HG02610 (cell line): ENCODE data around the gene PIGL.
"Not testable (repeated sequence)": the region's sequence is repeated elsewhere in the genome, so short reads cannot be mapped to it uniquely, and the experiment has no call there.

Experiments
- ATAC-seq: cut with Tn5 transposase; IDR thresholded peaks from one replicate; pipeline ENCODE4 v1.9.1; 2021; ENCODE audit warnings: mild to moderate bottlenecking, moderate library complexity; ENCODE audit not compliant: unreplicated experiment

The PIGL gene

GRCh38 chr17:16273499-16273898 lies 56.5 kb downstream of the PIGL start:
- no peak for ATAC-seq

DNA sequence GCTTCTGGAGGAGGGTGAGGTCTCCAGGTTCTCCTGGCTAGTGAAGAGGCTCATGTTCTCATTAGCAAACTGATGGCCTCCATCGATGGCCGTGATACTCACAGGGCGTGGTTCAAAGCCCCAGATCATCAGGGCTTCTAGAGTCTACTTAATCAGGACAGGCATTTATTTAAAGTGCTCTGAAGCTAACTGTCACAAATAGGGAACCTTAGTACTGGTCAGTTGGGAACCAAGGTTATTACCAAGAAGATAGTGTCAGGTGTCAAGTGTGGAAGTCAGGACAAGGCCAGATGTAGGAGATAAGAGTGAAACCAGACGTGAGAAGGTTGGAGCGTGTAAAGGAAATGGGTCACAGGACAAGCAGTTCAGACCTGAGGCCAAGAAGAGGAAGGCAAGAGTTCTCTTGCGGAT lies 56.9 kb downstream of the PIGL start:
- ATAC-seq, result no peak

GRCh38 chr17:16275024-16275423 lies 58.0 kb downstream of the PIGL start:
- no peak for ATAC-seq

- ATAC-seq, result no peak
Observed at GRCh38 chr17:16277163-16277562, 60.2 kb downstream of the PIGL start.

DNA sequence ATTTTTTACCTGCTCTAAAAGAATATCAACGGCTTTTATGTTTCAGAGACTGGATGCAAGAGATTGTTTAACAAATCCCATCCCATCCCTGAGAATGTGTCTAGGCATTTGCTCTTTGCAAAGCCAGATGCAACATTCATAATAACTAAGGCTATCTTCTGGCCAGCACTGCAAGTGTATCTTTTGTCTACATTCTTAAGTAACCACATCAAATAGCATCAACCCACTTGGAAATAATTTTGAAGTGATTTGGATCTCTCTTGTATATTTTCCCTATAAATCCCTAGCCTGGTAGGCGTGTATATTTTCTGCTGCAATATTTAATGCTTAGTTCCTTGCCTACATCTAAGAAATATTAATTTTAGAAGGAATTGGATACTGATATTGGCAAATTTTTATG lies 64.3 kb downstream of the PIGL start:
- no peak for ATAC-seq

DNA sequence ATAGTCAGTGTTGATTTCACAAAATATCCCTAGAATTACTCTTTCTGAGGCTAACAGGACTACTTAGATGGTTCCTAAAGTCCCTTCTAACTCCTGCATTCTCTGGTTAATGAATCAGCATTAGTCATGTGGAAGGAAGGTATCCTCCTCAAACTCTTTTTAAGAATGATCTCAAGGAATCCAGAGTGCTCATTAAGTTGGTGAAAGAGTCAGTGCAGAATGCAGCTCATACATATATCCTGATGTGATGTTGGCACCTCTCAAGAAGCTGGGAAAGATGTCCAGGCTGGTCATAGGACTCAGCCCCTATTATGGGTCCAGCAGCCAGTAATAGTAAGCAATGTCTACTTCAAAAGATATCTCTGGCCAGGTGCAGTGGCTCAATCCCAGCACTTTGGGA lies 65.5 kb downstream of the PIGL start:
- no peak for ATAC-seq

DNA sequence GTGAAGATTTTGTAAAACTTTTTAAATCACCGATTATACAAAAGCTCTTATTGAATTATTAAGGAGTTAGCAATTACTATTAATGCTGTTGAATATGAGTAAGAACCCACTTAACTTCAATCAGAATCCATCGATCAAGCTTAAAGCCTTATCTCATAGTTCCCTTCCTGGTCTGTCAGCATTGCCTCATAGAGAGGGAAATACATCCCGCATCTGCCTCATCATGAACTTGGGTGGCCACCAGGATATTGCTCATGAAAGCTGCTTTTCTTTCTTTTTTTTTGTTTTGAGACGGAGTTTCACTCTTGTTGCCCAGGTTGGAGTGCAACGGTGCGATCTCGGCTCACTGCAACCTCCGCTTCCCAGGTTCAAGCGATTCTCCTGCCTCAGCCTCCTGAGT lies 66.7 kb downstream of the PIGL start:
- no peak for ATAC-seq

GRCh38 chr17:16285646-16286008 lies 68.6 kb downstream of the PIGL start:
- no peak for ATAC-seq

DNA sequence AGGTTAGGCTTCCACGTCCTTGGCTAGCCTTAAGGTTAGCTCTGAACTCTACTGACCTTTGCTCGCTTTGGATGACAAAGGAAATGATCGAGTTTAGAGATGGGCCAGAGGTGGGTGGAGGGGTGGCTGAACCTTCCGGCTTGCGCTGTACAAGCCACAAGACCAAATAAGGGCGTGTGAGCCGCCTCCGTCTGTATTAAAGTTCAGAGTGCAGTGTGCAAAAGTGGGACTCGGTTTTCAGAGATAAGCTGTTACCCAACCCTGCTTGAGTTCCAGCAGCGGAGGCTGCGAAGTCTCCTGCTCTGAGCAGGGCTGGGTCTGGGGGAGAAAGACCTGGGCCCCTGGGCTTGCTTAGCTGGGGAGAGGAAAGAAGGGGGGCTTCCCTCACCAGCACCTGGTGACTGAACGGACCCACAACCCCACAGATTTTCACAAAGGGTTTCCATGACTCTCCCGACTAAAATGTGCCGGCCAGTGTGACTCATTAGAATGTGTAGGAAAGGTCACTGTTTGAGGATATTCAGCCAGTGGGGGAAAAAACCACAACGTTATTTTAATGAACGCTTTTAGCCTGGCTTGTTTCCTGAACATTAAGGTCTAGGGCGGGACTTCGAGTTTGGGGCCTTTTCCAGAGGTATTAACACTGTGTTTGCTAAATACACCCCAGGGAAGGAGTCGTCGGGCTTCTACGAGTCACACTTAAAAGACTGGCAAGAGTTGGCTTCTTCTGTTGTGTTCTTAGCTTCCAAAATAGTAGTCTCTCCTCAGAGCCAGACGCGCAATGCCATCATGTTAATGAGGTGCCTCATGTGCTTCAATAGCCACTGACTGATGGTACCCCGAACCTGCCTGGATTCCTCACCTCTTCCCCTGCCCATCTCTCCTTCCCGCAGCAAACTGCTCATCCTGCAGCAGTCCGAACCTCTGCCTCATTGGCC lies 69.3 kb downstream of the PIGL start:
- peak; percentile 83 for ATAC-seq

- peak; percentile 55 for ATAC-seq
Observed at GRCh38 chr17:16286947-16287562, 70.0 kb downstream of the PIGL start.

DNA sequence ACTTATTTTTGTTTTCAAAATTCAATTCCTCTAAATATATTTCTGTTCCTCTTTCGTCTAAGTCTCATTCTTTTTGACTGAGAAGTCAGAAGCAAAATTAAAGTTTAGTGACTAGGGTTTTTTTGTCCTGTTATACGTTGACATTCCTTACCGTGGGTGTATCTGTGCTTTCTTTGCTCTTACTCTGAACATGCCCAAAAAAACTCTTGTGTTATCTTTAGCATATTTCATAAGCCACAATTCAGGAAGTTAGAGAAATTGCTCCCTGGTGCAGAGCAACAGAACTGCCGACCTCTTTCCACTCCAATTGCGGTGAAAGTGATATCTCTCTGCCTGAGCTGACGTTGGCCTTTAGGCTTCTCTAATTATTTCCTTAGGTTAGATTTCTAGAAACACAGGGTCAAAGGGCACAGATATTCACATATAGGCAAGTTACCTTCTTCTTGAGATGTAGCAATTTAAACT lies 70.6 kb downstream of the PIGL start:
- ATAC-seq, result peak; percentile 18

DNA sequence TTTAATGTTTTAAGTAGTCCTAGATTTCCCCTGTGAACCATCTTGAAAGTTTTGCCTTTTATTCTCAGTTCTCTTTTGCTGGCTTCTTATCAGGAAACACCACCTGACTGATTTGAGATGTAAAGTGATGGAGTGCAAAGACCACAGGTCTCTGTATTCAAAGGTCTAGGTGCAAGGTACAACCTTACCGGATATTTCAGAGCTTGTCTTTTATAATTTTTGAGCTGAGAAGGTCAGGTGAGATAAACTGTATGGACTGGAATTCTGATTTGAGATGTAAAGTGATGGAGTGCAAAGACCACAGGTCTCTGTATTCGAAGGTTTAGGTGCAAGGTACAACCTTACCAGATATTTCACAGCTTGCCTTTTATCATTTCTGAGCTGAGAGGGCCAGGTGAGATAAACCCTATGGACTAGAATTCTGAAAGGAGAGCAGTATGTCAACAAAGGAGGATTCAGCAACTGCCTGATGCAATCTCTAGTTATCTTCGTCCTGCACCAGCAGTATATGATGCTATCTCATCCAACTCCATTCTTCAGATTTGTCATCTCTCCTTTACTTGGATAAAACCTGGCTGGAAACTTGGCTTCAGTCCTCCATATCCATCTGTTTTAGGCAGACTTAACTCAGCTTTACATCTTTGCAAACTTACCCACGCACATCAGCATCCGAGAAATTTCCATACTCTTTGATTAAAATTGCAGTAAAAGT lies 72.0 kb downstream of the PIGL start:
- no peak for ATAC-seq

DNA sequence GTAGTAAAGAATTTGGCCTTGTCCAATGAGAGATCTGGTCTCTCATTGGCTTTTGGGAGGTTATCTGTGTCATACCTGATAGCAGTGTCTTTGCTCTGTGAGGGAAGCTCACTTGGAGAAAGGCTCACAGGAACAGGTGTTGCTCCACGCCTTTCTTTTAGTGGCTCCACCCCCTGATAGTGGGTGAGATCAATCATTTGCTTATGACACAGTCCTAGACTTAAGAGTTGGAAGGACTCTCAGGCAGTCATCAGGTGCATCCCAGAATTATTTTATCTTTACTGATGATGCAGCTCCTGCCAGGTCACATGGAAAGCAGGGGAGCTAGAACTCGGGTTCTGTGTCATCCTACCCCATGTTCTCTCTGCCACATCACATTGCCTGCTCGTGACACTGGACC lies 76.9 kb downstream of the PIGL start:
- ATAC-seq, result no peak

DNA sequence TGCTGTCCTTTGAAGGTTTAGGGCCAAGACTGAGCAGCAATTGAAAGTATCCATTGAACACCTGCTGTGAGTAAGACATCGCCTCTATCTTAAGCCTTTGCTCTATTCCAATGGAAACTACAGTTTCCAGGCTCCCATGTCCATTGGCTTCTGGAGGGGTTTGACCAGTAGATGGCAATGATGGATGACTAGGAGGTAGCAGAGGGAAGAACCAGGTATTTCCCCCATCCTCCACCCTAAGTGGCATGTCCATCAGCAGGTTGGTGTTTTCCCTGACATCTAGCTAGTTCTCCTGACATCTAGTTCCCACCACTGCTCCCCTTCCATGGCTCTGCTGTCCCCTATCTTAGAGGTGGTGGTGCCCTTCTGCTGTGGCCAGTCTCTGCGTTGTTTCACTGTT lies 77.5 kb downstream of the PIGL start:
- ATAC-seq, result no peak

- ATAC-seq, result not testable (repeated sequence)
Observed at GRCh38 chr17:16296072-16296471, 79.1 kb downstream of the PIGL start.

- no peak for ATAC-seq
Observed at GRCh38 chr17:16297367-16298139, 80.5 kb downstream of the PIGL start.

DNA sequence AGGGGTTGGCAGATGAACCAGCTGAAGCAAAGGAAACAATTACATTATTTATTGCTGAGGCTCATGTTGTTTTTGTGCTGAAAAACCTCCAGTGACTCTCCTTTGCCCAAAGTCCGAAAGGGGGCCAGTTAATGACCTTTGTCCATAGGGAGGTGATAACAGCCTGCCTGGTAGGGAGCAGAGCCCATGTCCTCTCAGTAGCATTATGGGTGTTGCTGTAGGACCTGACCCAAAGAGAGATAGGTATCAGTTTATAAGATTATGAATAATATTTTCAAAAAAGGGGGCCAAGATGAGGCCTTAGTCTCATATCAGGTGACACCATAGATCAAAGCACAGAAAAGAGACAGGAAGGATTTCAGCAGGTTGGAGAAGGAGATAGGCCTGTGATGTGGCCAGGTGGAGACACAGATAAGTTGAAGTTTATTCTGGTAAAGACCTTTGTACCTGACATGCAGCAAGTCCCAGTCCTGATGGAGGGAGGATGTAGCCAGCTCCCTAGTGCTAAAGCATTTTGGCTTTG lies 81.2 kb downstream of the PIGL start:
- ATAC-seq, result no peak

GRCh38 chr17:16300554-16300953 lies 83.5 kb downstream of the PIGL start:
- no peak for ATAC-seq

DNA sequence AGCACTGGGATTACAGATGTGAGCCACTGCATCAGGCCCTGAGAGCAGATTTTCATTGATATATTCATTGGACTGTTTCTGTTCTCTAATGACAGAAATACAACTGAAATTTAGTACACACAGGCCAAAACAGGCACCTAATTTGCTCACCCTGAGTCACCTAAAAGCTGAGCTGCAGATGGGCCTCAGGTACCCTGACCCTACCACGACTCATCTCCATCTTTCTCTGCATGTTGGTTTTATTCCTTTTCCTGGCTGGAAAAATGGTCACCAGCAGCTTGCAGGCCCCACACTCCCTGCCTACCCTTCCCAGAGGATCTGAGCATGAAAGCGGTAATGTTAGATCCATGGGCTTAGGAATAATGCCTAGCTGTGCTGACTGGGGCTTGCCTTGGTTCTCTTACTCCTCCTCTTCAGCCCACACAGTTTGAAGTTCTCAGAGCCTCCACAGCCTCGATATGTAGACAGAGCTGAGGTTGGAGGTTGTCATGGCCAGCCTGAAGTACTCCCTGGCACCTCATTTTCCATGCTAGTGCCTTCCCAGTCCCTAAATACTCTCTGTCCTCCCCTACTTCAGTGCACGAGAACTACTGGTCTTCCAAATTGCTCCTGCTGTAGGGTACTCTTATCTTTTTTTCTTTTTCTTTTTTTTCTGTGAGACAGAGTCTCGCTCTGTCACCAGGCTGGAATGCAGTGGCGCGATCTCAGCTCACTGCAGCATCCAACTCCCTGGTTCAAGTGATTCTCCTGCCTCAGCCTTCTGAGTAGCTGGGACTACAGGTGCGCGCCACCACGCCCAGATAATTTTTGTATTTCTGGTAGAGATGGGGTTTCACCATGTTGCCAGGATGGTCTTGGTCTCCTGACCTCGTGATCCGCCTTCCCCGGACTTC lies 85.2 kb downstream of the PIGL start:
- ATAC-seq, result no peak

DNA sequence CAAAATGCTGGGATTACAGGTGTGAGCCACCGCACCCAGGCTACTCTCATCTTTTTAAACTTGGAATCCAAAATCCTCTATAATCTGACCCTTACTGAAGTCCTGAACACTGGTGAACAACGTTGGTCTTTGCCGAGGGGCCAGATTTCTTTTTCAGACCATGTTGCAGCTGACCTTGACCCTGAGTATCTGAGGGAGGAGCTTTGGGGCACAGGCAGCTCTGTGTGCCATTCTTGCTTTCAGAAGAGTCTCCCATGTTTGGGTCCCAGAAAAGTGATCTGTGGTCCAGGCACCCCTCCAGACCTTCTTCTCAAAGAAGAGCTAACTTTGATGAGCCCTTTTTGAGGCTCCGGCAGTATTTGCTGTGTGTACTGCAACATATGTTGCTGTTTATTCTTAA lies 85.8 kb downstream of the PIGL start:
- ATAC-seq, result no peak
